Measurements from ENCODE around the gene FOXQ1. TPM values are rescaled to one million over a fixed set of nuclear protein-coding genes. Genes with fewer than 3 reads are reported as not detected.

Gene FOXQ1
- total RNA-seq, 3 donors from 2014 or later = 0.23 to 0.60 (median 0.58) TPM

GRCh38 chr6:1362643-1363042, 50.7 kb downstream of the FOXQ1 start:
- ATAC-seq = no peak
- Histone ChIP-seq H3K4me1 (ENCODE audit: low read depth) (no peaks in the 10 kb centered on the region), H3K4me3 (no peak overlapping the region), H3K9me3 (no peaks in the 10 kb centered on the region), H3K36me3 (ENCODE audit: low read depth) (no peaks in the 10 kb centered on the region)
- no peak for DNase-seq
- intact Hi-C loops (cut with DNase I, micrococcal nuclease) = no loop called here
- no peak for TF ChIP-seq CTCF (IDR thresholded peaks at IDR 0.05)

- Histone ChIP-seq H3K4me3 (no peak overlapping the region), H3K4me1 (ENCODE audit: low read depth) (no peaks in the 10 kb centered on the region), H3K9me3 (no peaks in the 10 kb centered on the region), H3K36me3 (ENCODE audit: low read depth) (no peaks in the 10 kb centered on the region)
- intact Hi-C loops (cut with DNase I, micrococcal nuclease) = no loop called here
- DNase-seq (no peak), ATAC-seq (no peak)
- no peak for TF ChIP-seq CTCF (IDR thresholded peaks at IDR 0.05)
Measured at GRCh38 chr6:1363298-1363697, 51.4 kb downstream of the FOXQ1 start.

GRCh38 chr6:1363729-1364572, 52.1 kb downstream of the FOXQ1 start:
- H3K4me1 ChIP-seq (ENCODE audit: low read depth) = no peaks in the 10 kb centered on the region
- no peaks in the 10 kb centered on the region for H3K9me3 ChIP-seq
- intact Hi-C loops (cut with DNase I, micrococcal nuclease) = no loop called here
- DNase-seq (peak in 1 of 3 donors; percentile 24), ATAC-seq (peak; percentile 31)
- no peak overlapping the region for H3K4me3 ChIP-seq
- no peak for TF ChIP-seq CTCF (IDR thresholded peaks at IDR 0.05)
- H3K36me3 ChIP-seq (ENCODE audit: low read depth) = no peaks in the 10 kb centered on the region

Other genes starting within 250 kb of the FOXQ1 start
- 10 to 100 TPM in 1 of 3 donors, 1 to 10 TPM in 2; 6.9 to 68.1 (median 7.1) TPM for gene FOXF2, start 77.5 kb downstream of the FOXQ1 start, total RNA-seq